ENCODE measurements around the gene VEGFA.

Gene VEGFA

DNA sequence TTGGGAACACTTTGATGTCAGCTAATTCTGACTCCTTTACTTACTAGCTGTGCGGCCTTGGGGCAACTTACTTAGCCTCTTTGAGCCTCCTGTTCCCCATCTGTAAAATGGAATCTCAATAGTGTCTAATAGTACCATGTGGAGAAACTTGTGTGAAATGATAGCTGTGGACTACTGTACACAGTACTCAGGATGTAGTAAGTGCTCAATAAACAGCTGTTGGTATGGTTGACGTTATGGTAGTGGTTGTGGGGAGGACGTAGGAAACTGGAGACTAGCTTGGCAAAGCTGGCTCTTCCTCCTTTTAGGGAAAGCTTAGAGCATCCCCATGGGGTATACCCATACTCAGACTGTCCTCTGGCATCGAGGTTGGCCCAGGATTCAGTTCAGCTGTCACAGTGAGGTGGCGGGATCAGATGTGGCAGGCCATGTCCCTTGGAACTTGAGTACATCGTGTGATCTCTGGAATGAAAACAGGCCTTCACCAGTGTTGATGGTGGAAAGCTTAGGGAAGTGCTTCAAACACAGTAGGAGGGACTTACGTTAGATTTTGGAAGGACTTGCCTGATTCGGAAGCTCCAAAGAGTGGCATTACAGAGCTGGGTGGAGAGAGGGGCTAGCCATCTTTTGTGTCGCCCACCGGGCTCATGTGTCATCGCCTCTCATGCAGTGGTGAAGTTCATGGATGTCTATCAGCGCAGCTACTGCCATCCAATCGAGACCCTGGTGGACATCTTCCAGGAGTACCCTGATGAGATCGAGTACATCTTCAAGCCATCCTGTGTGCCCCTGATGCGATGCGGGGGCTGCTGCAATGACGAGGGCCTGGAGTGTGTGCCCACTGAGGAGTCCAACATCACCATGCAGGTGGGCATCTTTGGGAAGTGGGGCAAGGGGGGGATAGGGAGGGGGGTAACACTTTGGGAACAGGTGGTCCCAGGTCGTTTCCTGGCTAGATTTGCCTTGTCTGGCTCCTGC lies 7.1 kb downstream of the VEGFA start:
- Histone ChIP-seq H3K36me3 (ENCODE audit: control insufficient read depth, low read depth, low read length) (peaks cover 32% of the 10 kb centered on the region), H3K9ac (ENCODE audit: low read length) (no peak overlapping the region), H3K4me1 (ENCODE audit: control insufficient read depth, low read depth, low read length) (peaks cover 26% of the 10 kb centered on the region), H3K27ac (ENCODE audit: low read length) (no peak overlapping the region), H3K27me3 (ENCODE audit: control insufficient read depth, insufficient read depth, low read length) (no peaks in the 10 kb centered on the region), H3K4me3 (ENCODE audit: low read length) (no peak overlapping the region), H3K9me3 (ENCODE audit: control insufficient read depth, low read depth, low read length) (no peaks in the 10 kb centered on the region)

- Histone ChIP-seq H3K27me3 (ENCODE audit: control insufficient read depth, insufficient read depth, low read length) (no peaks in the 10 kb centered on the region), H3K9ac (ENCODE audit: low read length) (no peak overlapping the region), H3K36me3 (ENCODE audit: control insufficient read depth, low read depth, low read length) (peaks cover 43% of the 10 kb centered on the region), H3K27ac (ENCODE audit: low read length) (no peak overlapping the region), H3K4me1 (ENCODE audit: control insufficient read depth, low read depth, low read length) (peaks cover 16% of the 10 kb centered on the region), H3K9me3 (ENCODE audit: control insufficient read depth, low read depth, low read length) (no peaks in the 10 kb centered on the region), H3K4me3 (ENCODE audit: low read length) (no peak overlapping the region)
Observed at GRCh38 chr6:43778131-43778855, 8.3 kb downstream of the VEGFA start.

- H3K27me3 ChIP-seq (ENCODE audit: control insufficient read depth, insufficient read depth, low read length): no peaks in the 10 kb centered on the region
- no peak overlapping the region for H3K4me3 ChIP-seq (ENCODE audit: low read length)
- H3K4me1 ChIP-seq (ENCODE audit: control insufficient read depth, low read depth, low read length): peaks cover 13% of the 10 kb centered on the region
- no peaks in the 10 kb centered on the region for H3K9me3 ChIP-seq (ENCODE audit: control insufficient read depth, low read depth, low read length)
- no peak overlapping the region for H3K27ac ChIP-seq (ENCODE audit: low read length)
- peaks cover 50% of the 10 kb centered on the region for H3K36me3 ChIP-seq (ENCODE audit: control insufficient read depth, low read depth, low read length)
- H3K9ac ChIP-seq (ENCODE audit: low read length): no peak overlapping the region
Observed at GRCh38 chr6:43778976-43779851, 9.2 kb downstream of the VEGFA start.

DNA sequence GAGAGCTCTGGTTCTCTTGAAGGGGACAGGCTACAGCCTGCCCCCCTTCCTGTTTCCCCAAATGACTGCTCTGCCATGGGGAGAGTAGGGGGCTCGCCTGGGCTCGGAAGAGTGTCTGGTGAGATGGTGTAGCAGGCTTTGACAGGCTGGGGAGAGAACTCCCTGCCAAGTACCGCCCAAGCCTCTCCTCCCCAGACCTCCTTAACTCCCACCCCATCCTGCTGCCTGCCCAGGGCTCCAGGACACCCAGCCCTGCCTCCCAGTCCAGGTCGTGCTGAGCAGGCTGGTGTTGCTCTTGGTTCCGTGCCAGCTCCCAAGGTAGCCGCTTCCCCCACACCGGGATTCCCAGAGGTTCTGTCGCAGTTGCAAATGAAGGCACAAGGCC lies 9.8 kb downstream of the VEGFA start:
- no peak overlapping the region for H3K4me3 ChIP-seq (ENCODE audit: low read length)
- no peaks in the 10 kb centered on the region for H3K9me3 ChIP-seq (ENCODE audit: control insufficient read depth, low read depth, low read length)
- peaks cover 9% of the 10 kb centered on the region for H3K4me1 ChIP-seq (ENCODE audit: control insufficient read depth, low read depth, low read length)
- H3K9ac ChIP-seq (ENCODE audit: low read length): no peak overlapping the region
- no peaks in the 10 kb centered on the region for H3K27me3 ChIP-seq (ENCODE audit: control insufficient read depth, insufficient read depth, low read length)
- H3K27ac ChIP-seq (ENCODE audit: low read length): no peak overlapping the region
- peaks cover 54% of the 10 kb centered on the region for H3K36me3 ChIP-seq (ENCODE audit: control insufficient read depth, low read depth, low read length)

GRCh38 chr6:43780293-43780692 lies 10.3 kb downstream of the VEGFA start:
- H3K27ac ChIP-seq (ENCODE audit: low read length): no peak overlapping the region
- H3K27me3 ChIP-seq (ENCODE audit: control insufficient read depth, insufficient read depth, low read length): no peaks in the 10 kb centered on the region

GRCh38 chr6:43780941-43781928 lies 11.2 kb downstream of the VEGFA start:
- H3K4me1 ChIP-seq (ENCODE audit: control insufficient read depth, low read depth, low read length): no peaks in the 10 kb centered on the region
- H3K9me3 ChIP-seq (ENCODE audit: control insufficient read depth, low read depth, low read length): no peaks in the 10 kb centered on the region
- no peak overlapping the region for H3K9ac ChIP-seq (ENCODE audit: low read length)
- H3K27me3 ChIP-seq (ENCODE audit: control insufficient read depth, insufficient read depth, low read length): no peaks in the 10 kb centered on the region
- H3K4me3 ChIP-seq (ENCODE audit: low read length): no peak overlapping the region
- H3K27ac ChIP-seq (ENCODE audit: low read length): no peak overlapping the region
- H3K36me3 ChIP-seq (ENCODE audit: control insufficient read depth, low read depth, low read length): peaks cover 61% of the 10 kb centered on the region

More at GRCh38 chr6:43780293-43780692, 10.3 kb downstream of the VEGFA start:
- H3K9ac ChIP-seq (ENCODE audit: low read length): no peak overlapping the region
- H3K36me3 ChIP-seq (ENCODE audit: control insufficient read depth, low read depth, low read length): peaks cover 59% of the 10 kb centered on the region
- peaks cover 4% of the 10 kb centered on the region for H3K4me1 ChIP-seq (ENCODE audit: control insufficient read depth, low read depth, low read length)
- no peak overlapping the region for H3K4me3 ChIP-seq (ENCODE audit: low read length)
- H3K9me3 ChIP-seq (ENCODE audit: control insufficient read depth, low read depth, low read length): no peaks in the 10 kb centered on the region

DNA sequence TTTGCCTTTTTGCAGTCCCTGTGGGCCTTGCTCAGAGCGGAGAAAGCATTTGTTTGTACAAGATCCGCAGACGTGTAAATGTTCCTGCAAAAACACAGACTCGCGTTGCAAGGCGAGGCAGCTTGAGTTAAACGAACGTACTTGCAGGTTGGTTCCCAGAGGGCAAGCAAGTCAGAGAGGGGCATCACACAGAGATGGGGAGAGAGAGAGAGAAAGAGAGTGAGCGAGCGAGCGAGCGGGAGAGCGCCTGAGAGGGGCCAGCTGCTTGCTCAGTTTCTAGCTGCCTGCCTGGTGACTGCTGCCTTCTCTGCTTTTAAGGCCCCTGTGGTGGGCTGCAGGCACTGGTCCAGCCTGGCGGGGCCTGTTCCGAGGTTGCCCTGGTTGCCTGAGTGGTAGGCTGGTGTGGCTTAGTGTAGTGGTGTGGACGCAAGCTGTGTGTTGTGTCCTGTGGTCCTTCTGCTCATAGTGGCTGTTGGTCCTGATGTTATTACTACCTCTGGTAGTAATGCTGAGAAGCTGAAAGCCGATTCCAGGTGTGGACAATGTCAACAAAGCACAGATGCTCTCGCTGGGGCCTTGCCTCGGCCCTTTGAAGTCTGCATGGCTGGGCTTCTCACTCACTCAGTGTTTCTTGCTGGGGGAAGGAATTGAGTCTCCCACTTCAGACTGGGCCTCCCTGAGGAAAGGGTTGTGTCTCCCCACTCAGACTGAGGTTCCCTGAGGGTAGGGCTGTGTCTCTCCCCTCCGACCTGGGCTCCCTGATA lies 12.1 kb downstream of the VEGFA start:
- no peaks in the 10 kb centered on the region for H3K9me3 ChIP-seq (ENCODE audit: control insufficient read depth, low read depth, low read length)
- H3K27me3 ChIP-seq (ENCODE audit: control insufficient read depth, insufficient read depth, low read length): no peaks in the 10 kb centered on the region
- no peak overlapping the region for H3K27ac ChIP-seq (ENCODE audit: low read length)
- H3K36me3 ChIP-seq (ENCODE audit: control insufficient read depth, low read depth, low read length): peaks cover 61% of the 10 kb centered on the region
- H3K4me3 ChIP-seq (ENCODE audit: low read length): no peak overlapping the region
- H3K4me1 ChIP-seq (ENCODE audit: control insufficient read depth, low read depth, low read length): no peaks in the 10 kb centered on the region
- no peak overlapping the region for H3K9ac ChIP-seq (ENCODE audit: low read length)

- peaks cover 55% of the 10 kb centered on the region for H3K36me3 ChIP-seq (ENCODE audit: control insufficient read depth, low read depth, low read length)
- H3K4me1 ChIP-seq (ENCODE audit: control insufficient read depth, low read depth, low read length): no peaks in the 10 kb centered on the region
- no peaks in the 10 kb centered on the region for H3K9me3 ChIP-seq (ENCODE audit: control insufficient read depth, low read depth, low read length)
- no peak overlapping the region for H3K9ac ChIP-seq (ENCODE audit: low read length)
- no peak overlapping the region for H3K27ac ChIP-seq (ENCODE audit: low read length)
- H3K27me3 ChIP-seq (ENCODE audit: control insufficient read depth, insufficient read depth, low read length): no peaks in the 10 kb centered on the region
- no peak overlapping the region for H3K4me3 ChIP-seq (ENCODE audit: low read length)
Observed at GRCh38 chr6:43782764-43783513, 12.9 kb downstream of the VEGFA start.

- H3K36me3 ChIP-seq (ENCODE audit: control insufficient read depth, low read depth, low read length): peaks cover 43% of the 10 kb centered on the region
- H3K27me3 ChIP-seq (ENCODE audit: control insufficient read depth, insufficient read depth, low read length): no peaks in the 10 kb centered on the region
- H3K4me3 ChIP-seq (ENCODE audit: low read length): no peak overlapping the region
- H3K27ac ChIP-seq (ENCODE audit: low read length): no peak overlapping the region
- no peaks in the 10 kb centered on the region for H3K4me1 ChIP-seq (ENCODE audit: control insufficient read depth, low read depth, low read length)
- H3K9ac ChIP-seq (ENCODE audit: low read length): no peak overlapping the region
- H3K9me3 ChIP-seq (ENCODE audit: control insufficient read depth, low read depth, low read length): no peaks in the 10 kb centered on the region
Observed at GRCh38 chr6:43784049-43784855, 14.2 kb downstream of the VEGFA start.
